ENCODE results near the gene ANO1.

The ANO1 gene

DNA sequence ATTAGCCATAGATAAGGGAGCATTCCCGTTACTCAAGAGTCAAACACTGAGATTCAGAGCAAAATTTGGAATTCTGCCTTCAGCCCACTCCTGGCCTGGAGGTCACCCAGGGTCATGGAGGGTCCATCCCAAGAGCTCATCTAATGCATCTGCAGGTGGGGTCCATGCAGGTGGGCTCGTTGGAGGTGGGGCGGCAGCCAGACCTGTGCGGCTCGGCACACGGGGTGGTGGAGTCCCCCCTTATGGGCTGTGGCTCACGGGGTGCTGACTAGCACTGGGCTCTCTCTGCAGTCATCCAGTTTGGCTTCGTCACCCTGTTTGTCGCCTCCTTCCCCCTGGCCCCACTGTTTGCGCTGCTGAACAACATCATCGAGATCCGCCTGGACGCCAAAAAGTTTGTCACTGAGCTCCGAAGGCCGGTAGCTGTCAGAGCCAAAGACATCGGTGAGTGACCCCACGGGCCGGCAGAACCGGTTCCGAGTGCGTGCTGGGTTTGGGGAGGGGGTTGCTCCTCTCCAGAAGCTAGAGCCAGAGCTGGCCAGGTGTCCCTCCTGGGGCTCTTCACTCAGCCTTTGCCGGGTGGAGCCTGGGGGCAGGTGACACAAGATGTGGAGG lies 92.6 kb downstream of the ANO1 start:
- no peak for DNase-seq

DNA sequence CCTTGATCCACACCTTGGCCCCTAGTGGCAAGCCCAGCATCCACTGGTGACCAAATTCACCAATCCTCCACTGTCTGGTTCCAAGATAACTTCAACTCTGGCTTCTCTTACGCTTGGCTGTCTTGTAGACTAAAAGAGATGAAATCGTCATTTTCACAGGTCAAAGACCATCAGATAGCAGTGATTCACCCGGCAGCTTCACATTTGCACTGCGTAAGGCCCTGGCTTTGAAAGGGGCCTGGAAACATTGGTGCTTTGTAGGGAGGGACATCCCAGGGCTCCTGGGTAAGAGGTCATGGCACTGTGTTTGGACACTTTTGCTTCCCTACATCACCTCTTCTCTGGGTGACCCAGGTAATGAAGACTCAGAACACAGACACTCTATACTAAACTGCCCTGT lies 94.9 kb downstream of the ANO1 start:
- DNase-seq = no peak

GRCh38 chr11:70174547-70175235 lies 96.6 kb downstream of the ANO1 start:
- no peak for DNase-seq

GRCh38 chr11:70175236-70175698 lies 97.2 kb downstream of the ANO1 start:
- no peak for DNase-seq

DNA sequence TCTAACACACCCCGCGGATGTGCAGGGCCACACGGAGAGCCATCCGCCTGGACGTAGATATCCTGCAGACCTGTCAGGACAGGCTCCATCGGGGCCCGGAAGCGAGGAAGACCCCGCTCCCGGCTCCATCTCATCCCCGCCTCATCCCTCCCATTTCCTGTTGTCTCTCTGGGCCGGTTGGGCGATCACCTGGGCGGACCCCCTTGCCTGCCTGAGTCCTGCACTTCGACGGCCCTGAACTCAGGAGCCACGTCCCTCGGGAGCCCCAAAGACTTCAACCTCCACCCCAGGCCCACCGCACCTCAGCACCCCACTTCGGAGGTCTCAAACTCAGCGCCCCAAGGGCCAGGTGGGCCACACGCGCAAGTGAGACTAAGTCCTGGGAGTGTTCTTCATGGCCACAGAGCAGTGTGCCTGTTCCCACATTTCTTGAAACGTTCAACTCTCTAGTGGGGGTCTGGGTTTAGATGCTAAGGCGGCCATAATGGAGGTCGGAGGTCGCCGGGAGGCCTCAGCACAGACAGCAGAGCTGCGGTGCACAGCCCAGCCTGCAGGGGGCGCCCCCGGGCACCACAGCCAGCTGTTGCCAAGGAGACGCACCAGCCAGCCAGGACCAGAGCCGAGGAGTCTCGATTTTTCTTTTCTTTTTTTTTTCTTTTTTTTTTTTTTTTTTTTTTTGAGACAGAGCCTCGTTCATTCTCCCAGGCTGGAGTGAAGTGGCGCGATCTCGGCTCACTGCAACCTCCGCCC lies 99.0 kb downstream of the ANO1 start:
- no peak for DNase-seq

DNA sequence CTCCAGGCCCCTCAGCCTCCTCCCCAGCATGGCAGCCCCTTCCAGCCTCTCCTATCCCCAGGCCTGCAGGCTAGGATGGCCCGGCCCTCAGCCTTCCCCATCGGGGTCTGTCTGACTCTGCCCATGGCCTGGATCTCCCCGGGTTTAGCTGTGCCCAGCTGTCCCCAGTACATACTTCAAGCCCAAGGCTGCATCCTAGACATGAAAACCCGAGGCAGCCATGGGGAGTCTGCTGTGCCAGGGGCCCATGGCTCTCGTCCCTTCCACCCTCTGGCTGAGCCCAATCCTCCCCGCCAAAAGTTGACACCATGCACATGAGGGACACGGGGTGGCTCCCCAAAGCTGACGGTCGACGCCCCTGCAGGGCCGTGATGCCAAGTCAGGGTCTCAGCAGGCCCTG lies 102.8 kb downstream of the ANO1 start:
- no peak for DNase-seq

DNA sequence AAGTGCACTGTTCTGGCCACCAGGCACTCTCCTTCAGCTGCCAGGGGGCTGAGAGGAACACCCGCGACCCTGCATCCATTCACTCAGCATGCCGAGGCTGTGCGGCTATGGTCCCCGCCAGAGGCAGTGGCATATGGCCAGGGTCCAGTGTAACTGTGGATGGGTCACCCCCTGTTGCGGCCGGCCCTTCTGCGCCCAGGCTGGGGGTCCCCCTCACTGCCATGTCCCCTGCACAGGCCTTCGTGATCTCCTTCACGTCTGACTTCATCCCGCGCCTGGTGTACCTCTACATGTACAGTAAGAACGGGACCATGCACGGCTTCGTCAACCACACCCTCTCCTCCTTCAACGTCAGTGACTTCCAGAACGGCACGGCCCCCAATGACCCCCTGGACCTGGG lies 104.1 kb downstream of the ANO1 start:
- DNase-seq = no peak

- DNase-seq = no peak
Observed at GRCh38 chr11:70183032-70183431, 104.9 kb downstream of the ANO1 start.

- DNase-seq = no peak
Observed at GRCh38 chr11:70183483-70184176, 105.5 kb downstream of the ANO1 start.

GRCh38 chr11:70184396-70184795 lies 106.3 kb downstream of the ANO1 start:
- no peak for DNase-seq

- no peak for DNase-seq
Observed at GRCh38 chr11:70185348-70186055, 107.4 kb downstream of the ANO1 start.

DNA sequence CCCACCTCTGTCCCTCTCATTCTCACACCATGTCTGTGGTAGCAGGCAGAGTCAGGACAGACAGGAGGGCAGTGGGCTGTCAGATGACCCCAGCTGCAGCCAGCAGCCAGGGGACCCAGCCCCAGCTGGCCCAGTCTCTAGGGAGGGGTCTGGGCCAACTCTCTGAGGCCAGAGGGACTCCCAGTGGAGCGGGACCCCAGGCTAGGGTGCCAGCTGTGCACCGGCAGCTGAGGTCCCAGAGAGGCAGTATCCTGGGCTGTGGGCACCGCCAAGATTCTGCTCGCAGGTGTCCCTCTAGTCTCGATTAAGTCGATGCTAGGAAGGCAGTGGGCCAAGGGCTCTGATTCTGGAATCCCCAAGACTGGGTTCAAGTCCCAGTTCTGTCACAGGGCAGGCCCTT lies 108.3 kb downstream of the ANO1 start:
- no peak for DNase-seq

- no peak for DNase-seq
Observed at GRCh38 chr11:70186936-70187335, 108.8 kb downstream of the ANO1 start.

- DNase-seq = no peak
Observed at GRCh38 chr11:70187771-70188170, 109.7 kb downstream of the ANO1 start.

- DNase-seq = no peak
Observed at GRCh38 chr11:70189622-70190021, 111.5 kb downstream of the ANO1 start.

- peak; percentile 33 for DNase-seq
Observed at GRCh38 chr11:70191495-70192140, 113.5 kb downstream of the ANO1 start.

GRCh38 chr11:70192666-70193410 lies 114.7 kb downstream of the ANO1 start:
- no peak for DNase-seq

- no peak for DNase-seq
Observed at GRCh38 chr11:70193411-70194292, 115.5 kb downstream of the ANO1 start.

- DNase-seq = no peak
Observed at GRCh38 chr11:70194792-70195791, 117.0 kb downstream of the ANO1 start.
